Mesothelial cell of epicardium (in vitro differentiated cells): Measurements from ENCODE around the gene DUSP22. TPM values are rescaled to one million over a fixed set of nuclear protein-coding genes. Genes with fewer than 3 reads are reported as not detected.

Experiments
- DNase-seq, 2 experiments: peaks; one replicate each; pipeline ENCODE4 v3.0.0; 2021; ENCODE audit warnings: low spot score in 2 of 2; ENCODE audit not compliant: unreplicated experiment in 2 of 2
- H3K27ac Mint-ChIP-seq: 2 replicates; pipeline ENCODE4 v1.8.0; 2021; ENCODE audit warnings: mixed read lengths
- H3K27me3 Mint-ChIP-seq: 2 replicates; pipeline ENCODE4 v1.8.0; 2021; ENCODE audit warnings: low read depth, mixed read lengths
- H3K36me3 Mint-ChIP-seq: 2 replicates; pipeline ENCODE4 v1.8.0; 2021; ENCODE audit warnings: mixed read lengths
- H3K4me1 Mint-ChIP-seq: 2 replicates; pipeline ENCODE4 v1.8.0; 2021; ENCODE audit warnings: mixed read lengths
- H3K4me3 Mint-ChIP-seq: 2 replicates; pipeline ENCODE4 v1.8.0; 2021; ENCODE audit warnings: mild to moderate bottlenecking, moderate library complexity, mixed read lengths
- H3K9me3 Mint-ChIP-seq: 2 replicates; pipeline ENCODE4 v1.8.0; 2021; ENCODE audit warnings: mixed read lengths
- CTCF ChIP-seq: fragments of 200-600 bp; sonication (generic); IDR thresholded peaks from one replicate; pipeline ENCODE4 v1.5.0; 2021; ENCODE audit warnings: antibody characterized with exemption; ENCODE audit not compliant: unreplicated experiment
- total RNA-seq: library from RNA; stranded (reverse); gene quantifications from 3 replicates; pipeline ENCODE4 v1.2.1, GENCODE V29; 2021

Gene DUSP22
- total RNA-seq, 1 donor from 2014 or later, result 32.0 TPM

GRCh38 chr6:335572-335971 lies 43.3 kb downstream of the DUSP22 start:
- H3K4me3 Mint-ChIP-seq, result no peak overlapping the region
- no peak for TF ChIP-seq CTCF
- H3K27me3 Mint-ChIP-seq, result no peaks in the 10 kb centered on the region
- no peak overlapping the region for H3K27ac Mint-ChIP-seq
- H3K36me3 Mint-ChIP-seq, result no peaks in the 10 kb centered on the region
- H3K9me3 Mint-ChIP-seq, result peaks cover 9% of the 10 kb centered on the region
- no peak for DNase-seq
- peaks cover 7% of the 10 kb centered on the region for H3K4me1 Mint-ChIP-seq

GRCh38 chr6:336159-337114 lies 44.1 kb downstream of the DUSP22 start:
- Mint-ChIP-seq H3K4me1 (peaks cover 7% of the 10 kb centered on the region), H3K9me3 (peaks cover 9% of the 10 kb centered on the region), H3K36me3 (peaks cover 3% of the 10 kb centered on the region), H3K27me3 (no peaks in the 10 kb centered on the region), H3K4me3 (no peak overlapping the region), H3K27ac (no peak overlapping the region)
- no peak for TF ChIP-seq CTCF
- no peak for DNase-seq

- H3K27ac Mint-ChIP-seq, result no peak overlapping the region
- no peak overlapping the region for H3K4me3 Mint-ChIP-seq
- H3K4me1 Mint-ChIP-seq, result peaks cover 7% of the 10 kb centered on the region
- no peaks in the 10 kb centered on the region for H3K27me3 Mint-ChIP-seq
- no peak for TF ChIP-seq CTCF
- peaks cover 9% of the 10 kb centered on the region for H3K9me3 Mint-ChIP-seq
- H3K36me3 Mint-ChIP-seq, result peaks cover 7% of the 10 kb centered on the region
- no peak for DNase-seq
Observed at GRCh38 chr6:337805-338368, 45.6 kb downstream of the DUSP22 start.

GRCh38 chr6:338815-339262 lies 46.6 kb downstream of the DUSP22 start:
- no peak for DNase-seq
- Mint-ChIP-seq H3K4me3 (no peak overlapping the region), H3K9me3 (peaks cover 12% of the 10 kb centered on the region), H3K27me3 (no peaks in the 10 kb centered on the region), H3K36me3 (peaks cover 11% of the 10 kb centered on the region), H3K27ac (no peak overlapping the region), H3K4me1 (peaks cover 7% of the 10 kb centered on the region)
- no peak for TF ChIP-seq CTCF

- H3K27ac Mint-ChIP-seq, result no peak overlapping the region
- peaks cover 17% of the 10 kb centered on the region for H3K9me3 Mint-ChIP-seq
- H3K4me1 Mint-ChIP-seq, result peaks cover 7% of the 10 kb centered on the region
- H3K4me3 Mint-ChIP-seq, result no peak overlapping the region
- no peak for TF ChIP-seq CTCF
- H3K27me3 Mint-ChIP-seq, result no peaks in the 10 kb centered on the region
- H3K36me3 Mint-ChIP-seq, result peaks cover 13% of the 10 kb centered on the region
- DNase-seq, result no peak
Observed at GRCh38 chr6:339480-339879, 47.2 kb downstream of the DUSP22 start.
